HG03064 (cell line): ENCODE data around the gene FIGNL1.

Experiments
- ATAC-seq: cut with Tn5 transposase; IDR thresholded peaks from one replicate; pipeline ENCODE4 v1.9.1; 2021; ENCODE audit warnings: low read depth; ENCODE audit not compliant: unreplicated experiment

Gene FIGNL1

DNA sequence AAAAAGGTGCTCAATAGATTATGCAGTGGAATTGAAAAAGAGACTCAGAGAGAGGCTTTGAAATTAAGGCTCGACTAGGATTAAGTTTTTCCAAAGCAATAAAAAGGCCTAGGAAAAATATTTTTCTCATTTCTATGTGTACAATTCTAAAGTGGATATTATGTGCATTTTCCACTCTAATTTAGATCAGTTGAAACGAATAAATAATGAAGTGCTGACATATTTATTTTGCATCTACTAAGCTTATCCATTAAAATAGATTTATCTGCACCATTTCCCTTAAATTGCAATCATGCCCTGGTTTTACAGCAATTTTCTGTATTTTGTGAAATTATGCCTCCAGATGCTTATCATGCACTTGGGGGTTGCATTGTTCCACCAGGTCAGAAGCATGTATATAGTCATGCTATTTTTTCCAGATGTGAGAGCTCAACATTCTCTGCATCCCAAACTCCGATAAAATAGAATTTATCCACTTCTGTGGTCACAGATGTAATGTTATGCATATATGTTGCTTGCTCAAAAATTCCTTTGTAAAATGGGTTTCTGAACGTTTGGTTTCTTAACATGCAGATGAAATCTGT, 18.3 kb downstream of the FIGNL1 start:
- no peak for ATAC-seq

DNA sequence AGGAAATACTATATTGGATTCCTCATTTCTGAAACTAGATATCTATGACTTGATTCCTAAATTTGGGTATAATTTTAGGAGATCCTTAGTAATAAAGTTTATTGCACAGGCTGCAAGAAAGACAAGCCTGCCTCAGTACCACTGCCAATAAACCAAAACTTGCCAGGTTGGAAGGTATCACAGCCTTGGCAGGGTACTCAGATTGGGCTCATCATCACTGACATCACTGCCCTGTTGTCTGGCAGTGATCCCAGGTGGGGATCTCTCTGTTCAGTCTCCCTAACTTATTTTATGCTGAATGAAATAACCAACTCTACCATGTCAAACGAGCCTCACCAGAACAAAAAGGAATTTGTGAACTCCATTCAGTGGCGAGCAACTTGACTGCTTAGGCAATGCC, 18.8 kb downstream of the FIGNL1 start:
- no peak for ATAC-seq

DNA sequence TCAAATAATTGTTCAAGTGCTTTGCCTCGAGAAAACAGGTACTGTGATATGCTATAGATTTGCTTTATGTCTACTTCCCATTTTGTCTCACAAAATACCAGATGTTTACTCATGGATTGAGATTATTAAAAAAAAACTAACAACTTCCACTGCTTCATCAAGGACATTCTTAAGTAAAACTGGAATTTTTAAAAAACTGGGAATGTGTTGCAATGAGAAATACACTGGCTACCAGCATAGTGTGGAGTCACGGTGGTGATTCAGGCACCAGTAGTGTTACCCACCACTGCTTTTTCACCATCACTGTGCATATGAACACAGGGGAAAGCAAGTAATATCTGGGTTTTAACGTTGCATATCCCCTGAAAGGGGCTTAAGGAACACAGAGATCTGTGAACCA, 21.2 kb downstream of the FIGNL1 start:
- ATAC-seq = no peak

DNA sequence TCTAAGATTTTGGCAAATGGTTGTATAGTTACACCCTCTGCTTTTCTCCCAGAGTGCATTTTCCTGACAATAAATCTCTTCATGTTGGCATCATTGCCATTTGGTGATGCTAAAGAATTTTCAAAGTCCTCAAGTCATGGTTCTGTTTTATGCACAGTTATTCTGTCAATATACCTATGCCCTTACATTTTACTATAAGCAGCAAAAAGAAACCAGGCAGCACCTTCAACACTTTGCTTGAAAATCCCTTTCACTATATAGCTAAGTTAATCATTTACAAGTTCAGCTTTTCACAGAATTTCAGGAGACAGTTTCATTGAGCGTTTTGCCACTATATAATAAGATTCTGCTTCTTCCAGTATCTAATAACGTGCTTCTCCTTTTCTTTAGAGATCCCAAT, 22.6 kb downstream of the FIGNL1 start:
- ATAC-seq = no peak

DNA sequence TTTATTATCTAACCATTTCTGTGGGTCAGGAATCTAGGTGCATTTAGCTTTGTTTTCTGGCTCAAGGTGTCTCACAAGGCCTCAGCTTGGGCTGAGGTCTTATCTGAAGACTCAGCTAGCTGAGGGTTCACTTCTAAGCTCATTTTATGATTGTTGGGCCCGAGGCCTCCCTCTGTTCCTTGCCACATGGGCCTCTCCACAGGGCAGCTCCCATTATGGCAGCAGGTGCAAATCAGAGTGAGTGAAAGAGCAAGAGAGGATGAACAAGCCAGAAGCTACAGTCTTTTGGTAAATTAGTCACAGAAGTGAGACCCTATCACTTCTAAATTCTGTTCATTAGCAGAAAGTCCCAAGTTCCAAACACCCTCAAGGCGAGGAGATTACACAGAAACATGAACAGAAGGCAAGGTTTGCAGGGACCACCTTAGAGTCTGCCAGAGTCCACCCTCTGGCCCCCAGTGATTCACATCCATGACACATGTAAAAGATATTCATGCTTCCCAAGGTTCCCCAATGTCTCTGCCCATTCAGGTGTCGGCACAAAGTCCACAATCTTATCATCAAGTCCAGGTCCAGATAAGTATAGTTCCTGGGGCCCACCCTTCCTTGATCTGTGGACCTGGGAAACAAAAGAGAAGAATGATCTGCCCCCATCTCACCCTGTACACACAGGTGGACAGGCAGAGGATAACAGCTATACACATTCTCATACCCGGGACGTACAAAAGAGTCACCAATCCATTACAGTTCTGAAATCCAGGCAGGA, 23.7 kb downstream of the FIGNL1 start:
- ATAC-seq = no peak

DNA sequence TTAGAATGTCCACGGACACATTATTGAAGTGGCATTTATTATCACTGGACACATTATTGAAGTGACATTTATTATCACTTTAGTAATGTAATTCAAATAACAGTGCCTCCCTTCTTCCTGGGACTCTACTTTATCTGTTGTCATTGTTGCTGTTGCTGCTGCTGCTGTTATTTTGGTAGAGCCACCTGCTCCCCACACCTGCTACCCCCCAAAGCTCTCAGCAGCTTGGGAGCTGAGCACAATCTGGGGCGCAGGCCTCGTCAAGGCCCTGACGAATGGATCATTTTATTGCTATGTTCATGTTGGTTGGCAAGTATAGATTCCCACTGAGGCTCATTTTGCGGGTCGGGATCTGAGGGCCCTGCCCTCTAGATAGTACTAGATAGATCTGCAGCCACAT, 24.8 kb downstream of the FIGNL1 start:
- no peak for ATAC-seq

DNA sequence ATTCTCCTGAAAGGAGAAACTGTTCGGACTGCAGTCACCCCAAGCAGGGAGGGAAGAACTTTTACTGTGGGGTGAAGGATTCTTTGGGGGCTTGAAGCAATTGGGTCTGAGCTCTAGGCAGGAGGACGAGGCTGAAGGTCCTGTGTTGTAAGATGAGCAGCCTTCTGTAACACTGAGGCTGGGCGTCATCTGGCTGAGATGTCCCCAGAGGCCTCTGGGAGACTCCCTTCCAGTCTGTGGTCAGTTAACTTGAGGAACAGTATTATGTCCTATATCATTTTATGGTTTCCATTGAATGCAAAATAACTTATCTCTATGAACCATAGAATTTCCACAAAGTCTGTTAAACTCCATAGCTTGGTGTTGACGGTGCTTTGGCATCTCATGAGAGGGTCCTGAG, 26.3 kb downstream of the FIGNL1 start:
- ATAC-seq = no peak

DNA sequence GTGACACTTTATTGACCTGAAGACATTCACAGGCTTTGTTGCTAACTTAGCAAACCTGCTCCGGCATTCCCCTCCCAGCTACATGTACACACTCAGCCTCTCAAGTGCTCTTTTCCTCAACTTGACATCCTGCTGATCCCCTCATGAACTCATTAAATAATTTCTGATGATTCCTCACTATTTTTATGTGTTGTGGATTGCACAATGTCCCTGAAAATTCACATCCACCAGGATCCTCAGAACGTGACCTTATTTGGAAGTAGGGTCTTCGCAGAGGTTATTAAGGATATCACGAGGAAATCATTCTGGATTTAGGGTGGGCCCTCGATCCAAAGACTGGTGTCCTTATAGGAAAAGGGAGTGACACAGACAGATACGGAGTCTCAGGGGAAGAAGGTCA, 27.3 kb downstream of the FIGNL1 start:
- no peak for ATAC-seq

DNA sequence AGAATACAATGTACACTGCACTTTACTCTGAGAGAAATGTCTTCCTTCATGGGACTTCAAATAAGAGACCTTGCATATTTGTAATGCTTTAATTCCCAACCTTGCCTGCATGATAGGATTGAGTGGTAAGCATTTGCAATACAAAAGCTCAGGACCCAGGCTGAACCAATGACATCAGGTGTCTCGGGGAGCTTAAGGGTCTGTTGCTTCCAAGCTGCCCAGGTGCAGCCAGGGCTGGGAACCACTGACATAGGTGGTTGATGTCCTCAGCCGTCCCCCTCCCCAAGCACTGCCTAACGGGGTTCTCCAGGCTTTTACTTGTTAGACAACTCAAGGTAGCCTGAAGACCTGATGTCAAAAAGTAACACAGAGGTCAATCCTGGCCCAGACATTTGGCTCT, 29.1 kb downstream of the FIGNL1 start:
- no peak for ATAC-seq

DNA sequence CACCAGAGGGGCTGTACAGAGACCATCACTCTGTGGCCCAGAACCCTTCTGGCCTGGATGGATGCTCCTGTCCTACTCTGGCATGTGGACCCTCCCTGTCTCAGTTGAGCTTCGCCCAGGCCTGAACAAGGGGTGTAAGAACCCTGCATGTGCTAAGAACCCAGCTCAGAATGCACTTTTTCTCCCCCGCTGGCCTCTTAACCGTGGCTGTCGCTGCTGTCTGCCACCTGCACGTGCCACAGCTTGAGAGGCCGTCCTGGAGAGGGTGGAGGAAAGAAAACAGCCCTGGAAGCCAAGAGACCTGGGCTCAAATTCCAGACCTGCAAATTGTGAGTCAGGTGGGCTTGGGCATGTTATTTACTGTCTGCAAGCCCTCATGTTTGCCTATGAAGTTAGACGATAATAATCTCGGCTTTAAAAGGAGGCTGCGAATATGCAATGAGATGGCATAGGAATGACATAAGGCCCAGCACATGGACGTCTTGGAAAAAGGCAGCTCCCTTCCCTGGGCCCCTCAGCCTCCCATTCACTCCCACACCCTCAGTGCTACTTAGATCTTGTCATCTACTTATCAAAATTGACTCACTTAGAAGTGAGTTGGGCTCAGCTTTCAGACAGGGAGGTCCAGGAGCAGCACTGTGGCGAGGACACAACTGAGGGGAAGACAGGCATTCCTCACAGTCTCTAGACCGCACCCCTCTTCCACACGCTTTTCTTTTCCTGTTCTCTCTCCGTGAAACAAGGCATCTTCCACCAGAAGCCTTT, 31.4 kb downstream of the FIGNL1 start:
- no peak for ATAC-seq

DNA sequence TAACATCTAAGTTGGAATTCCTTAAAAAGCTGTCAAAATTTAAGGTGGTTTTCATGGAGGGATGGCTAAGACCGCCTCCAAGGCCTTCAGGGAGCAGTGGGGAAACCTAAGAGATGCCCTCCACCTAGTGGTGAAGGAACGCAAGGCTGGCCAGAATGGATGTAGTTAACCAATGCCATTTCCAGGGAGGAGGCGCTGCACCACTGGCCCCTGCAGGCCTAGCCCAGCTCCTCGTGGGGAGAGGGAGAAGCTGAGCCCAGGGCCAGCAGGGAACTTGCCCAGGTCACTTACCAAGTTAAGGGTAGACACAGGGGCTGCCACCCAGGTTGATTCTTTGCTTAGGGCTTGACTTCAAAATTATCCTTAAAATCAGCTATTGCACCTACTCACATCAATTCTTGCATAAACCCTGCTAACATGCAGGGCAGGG, 32.0 kb downstream of the FIGNL1 start:
- ATAC-seq = peak; percentile 61

DNA sequence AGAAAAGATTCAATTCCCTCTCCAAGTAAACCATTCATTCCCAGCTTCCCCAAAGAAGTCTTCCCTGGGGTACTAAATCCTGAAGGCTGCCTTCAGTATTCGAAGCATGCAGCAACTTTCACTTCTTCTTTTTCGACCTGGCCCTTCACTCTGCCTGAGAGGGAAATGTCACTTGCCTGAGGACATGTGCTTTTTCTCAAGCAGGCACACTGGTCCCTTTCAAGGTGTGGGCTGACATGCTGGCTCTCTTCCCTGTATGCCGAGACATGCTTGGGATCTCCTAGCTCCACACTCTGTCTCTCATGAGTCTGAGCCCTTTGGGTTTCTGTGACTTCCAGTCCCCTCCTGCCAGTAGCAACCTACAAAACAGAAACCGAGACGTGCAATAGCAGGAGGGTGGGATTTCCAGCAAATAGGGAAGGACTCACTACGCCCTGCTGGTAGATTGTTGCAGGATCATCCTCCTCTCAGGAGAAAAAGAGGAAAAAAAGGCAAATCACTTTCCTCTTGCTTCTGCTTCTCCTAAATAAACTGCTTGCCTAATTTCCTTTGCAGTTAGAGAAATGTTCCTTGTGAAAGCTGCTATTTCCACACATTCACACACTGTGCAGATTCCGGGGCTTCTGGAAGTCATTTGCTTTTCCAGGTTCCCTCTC, 33.5 kb downstream of the FIGNL1 start:
- peak; percentile 81 for ATAC-seq

DNA sequence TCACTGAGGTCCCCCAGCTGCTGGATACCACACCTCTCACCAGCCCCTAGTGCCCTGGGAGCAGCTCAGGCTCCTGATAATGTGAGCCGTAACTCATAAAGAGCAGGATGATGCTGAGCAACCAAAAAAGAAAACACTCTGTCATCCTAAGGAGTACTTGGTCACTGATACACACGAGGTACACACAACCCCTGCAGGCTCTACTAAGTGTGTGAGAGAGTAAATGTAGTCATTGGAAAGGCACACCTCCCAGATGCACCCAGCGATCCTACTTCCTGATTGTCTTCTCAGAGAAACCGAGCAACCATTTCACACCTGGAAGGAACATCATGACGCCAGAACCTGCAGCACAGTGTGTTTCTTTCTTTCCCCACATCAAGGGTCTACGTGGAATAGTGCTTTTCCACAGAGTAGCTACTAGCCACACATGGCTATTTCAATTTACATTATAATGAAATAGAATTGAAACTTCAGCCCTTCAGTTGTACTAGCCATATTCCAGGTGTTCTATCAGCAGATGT, 34.2 kb downstream of the FIGNL1 start:
- ATAC-seq = no peak

DNA sequence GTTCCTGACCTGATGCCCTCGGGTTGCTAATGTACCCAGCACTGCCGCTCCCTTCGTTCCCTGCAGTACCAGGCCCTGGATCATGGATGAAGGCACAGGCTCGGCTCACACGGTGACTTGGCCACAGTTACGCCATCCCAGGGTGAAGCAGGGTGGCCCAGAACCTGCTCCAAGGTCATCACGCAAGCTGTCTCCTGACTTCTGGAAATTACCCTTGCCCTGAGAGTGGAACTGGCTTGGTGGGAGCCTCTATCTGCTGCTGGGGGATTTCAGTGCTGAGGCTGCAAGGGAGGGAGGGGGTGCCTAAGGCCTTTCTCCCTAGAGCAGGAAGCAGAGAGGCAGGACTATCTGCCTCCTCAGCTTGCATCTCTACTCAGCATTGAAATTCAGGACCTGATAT, 36.6 kb downstream of the FIGNL1 start:
- no peak for ATAC-seq

DNA sequence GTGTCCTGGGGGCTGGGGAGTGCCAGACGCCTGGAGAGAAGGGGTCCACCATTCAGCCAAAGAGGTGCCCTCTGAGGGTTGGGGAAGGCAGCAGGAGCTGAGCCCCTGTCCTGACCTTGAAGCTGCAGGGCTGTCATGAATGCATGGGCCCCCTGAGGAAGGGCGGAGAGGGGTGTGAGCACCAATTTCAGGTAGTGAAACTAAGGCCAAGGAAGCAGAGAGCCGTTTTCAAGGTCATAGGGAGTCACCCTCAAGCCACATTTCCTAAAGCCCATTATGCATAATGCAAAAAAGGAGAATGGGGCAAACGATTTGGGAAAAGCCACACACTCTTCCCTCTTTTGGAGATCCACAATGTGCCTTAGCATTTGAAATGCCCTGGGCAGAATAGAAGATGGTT, 37.2 kb downstream of the FIGNL1 start:
- ATAC-seq = no peak

DNA sequence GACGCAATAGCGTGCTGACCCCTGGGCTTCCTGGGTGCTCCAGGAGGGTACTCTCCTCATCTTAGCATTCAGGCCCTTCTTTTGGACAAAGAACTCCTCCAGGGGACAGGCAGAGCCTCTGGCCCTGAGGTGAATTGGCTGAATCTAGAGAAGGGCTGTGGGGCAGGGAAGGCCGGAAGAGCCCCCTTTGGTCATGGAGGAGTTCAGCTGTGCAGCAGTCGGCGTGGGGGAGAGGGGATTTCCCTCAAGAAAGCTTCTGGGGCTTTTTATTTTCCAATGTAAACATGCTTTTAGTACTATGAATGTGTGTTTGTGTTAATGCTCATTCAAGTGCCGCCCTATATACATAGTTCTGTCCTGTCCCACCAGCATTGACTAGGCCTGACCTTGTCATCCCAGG, 38.8 kb downstream of the FIGNL1 start:
- ATAC-seq = no peak

DNA sequence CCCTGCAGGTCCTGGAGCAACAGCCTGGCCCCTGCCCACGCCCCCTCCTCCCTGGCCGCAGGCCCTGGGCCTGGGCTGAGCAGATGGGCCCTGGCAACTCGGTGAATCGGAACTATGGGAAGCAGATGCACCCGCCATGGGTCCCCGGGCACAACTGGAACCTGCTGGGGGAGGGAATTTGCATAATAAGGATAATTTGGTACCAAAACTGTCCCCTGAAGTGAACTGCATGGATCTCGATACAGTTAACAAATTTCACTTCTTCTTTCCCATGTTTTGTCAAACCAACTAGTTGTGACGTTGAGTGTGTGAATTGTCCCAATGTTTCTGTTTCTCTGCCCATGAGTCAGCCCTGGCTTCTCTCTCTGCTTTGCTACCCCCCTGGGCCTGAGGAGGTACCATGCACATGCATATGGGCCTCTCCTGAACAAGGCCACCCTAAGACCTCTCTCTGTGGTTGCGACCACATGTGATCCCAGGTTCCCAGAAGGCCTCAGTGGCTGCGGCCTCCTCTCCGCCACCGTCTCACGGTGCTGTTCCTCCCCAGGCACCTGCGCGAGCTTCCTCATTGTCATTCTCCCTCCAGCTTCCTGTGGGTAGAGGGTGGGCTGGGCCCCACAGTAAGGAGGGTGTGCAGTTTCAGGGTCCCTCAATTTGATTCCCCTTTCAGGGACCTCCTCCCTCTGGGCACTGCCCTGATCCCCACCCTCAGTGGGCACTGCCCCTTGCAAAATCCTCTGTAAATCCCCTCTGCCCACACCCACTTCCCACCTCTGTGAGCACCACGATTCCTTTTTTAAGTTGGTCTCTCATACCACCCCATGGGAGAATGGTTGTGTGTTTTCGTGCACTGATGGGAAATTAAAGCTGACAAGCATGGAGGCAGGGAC, 40.0 kb downstream of the FIGNL1 start:
- peak; percentile 49 for ATAC-seq

DNA sequence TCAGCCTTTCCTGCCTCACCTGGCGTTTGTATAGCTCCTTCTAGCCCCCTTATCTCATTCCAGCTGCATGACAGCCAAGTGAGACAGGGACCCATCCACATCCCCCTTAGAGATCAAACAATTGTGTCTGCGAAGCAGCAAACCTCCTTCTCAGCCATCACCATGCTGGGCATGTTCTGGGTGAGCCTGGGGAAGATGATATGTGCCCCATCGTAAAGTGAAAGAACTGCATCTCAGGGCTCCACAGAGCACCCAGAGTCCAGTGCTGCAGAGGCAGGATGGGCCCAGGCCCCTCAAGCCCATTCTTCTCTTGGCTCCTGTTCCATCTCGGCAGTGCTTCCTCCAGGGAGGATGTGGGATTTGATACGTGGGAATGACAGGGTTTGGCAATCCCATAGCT, 43.2 kb downstream of the FIGNL1 start:
- no peak for ATAC-seq

DNA sequence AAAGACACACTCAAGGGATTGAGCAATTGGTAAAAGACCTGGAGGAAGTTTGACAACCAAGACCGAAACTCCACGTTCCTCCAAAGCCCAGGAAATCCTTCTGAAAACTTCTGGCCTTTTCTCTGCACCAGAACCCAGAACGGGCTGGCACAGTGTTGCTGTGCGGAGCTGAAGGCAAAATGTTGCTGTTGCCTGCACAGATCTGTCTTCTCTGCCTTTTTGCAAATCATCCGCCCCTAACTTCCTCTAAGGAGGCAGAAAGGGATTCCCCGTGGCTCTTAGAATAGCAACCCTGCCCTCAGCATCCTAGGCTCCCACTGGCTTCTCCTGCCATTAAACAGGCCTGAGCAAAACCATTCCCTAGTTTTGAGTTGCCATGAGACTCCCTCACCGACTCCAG, 44.9 kb downstream of the FIGNL1 start:
- ATAC-seq = no peak

DNA sequence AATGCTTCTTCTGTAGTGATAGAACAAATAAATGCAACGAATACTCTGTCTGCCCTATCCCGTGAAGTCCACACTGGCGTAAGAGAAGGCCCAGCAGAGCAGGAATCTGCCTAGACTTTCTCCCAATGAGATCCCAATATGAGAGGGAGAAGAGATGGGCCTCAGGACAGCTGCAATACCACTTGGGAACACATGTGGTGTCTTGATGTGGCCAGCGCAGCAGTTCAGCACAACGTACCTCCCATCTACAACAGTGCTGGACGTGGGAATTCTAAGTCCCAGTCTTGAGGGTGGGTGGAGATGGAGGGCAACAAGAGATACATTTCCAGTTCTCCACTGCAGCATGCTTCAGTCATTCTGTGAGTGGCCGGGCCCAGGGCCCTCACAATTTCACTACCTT, 45.8 kb downstream of the FIGNL1 start:
- no peak for ATAC-seq
